HG03280 (cell line): ENCODE measurements around the gene HNRNPA0.

Source experiments
- ATAC-seq: cut with Tn5 transposase; IDR thresholded peaks from one replicate; pipeline ENCODE4 v1.9.1; 2021; ENCODE audit warnings: mild to moderate bottlenecking, moderate library complexity; ENCODE audit not compliant: unreplicated experiment

The HNRNPA0 gene

GRCh38 chr5:137728048-137728447 lies 26.1 kb downstream of the HNRNPA0 start:
- no peak for ATAC-seq

GRCh38 chr5:137727623-137728022 lies 26.5 kb downstream of the HNRNPA0 start:
- ATAC-seq, result no peak

GRCh38 chr5:137724251-137724650 lies 29.9 kb downstream of the HNRNPA0 start:
- no peak for ATAC-seq

GRCh38 chr5:137718611-137719010 lies 35.6 kb downstream of the HNRNPA0 start:
- no peak for ATAC-seq

GRCh38 chr5:137716337-137716736 lies 37.8 kb downstream of the HNRNPA0 start:
- no peak for ATAC-seq

- ATAC-seq, result no peak
Observed at GRCh38 chr5:137715456-137715855, 38.7 kb downstream of the HNRNPA0 start.

- no peak for ATAC-seq
Observed at GRCh38 chr5:137714946-137715345, 39.2 kb downstream of the HNRNPA0 start.

- ATAC-seq, result no peak
Observed at GRCh38 chr5:137714494-137714893, 39.7 kb downstream of the HNRNPA0 start.

- no peak for ATAC-seq
Observed at GRCh38 chr5:137712139-137712667, 42.0 kb downstream of the HNRNPA0 start.

GRCh38 chr5:137710086-137710485 lies 44.1 kb downstream of the HNRNPA0 start:
- no peak for ATAC-seq

GRCh38 chr5:137708796-137709559 lies 45.2 kb downstream of the HNRNPA0 start:
- ATAC-seq, result no peak

- no peak for ATAC-seq
Observed at GRCh38 chr5:137708062-137708461, 46.1 kb downstream of the HNRNPA0 start.

- ATAC-seq, result no peak
Observed at GRCh38 chr5:137706841-137707240, 47.3 kb downstream of the HNRNPA0 start.

GRCh38 chr5:137705106-137705505 lies 49.1 kb downstream of the HNRNPA0 start:
- ATAC-seq, result no peak

- no peak for ATAC-seq
Observed at GRCh38 chr5:137703565-137703964, 50.6 kb downstream of the HNRNPA0 start.

GRCh38 chr5:137700282-137700680 lies 53.9 kb downstream of the HNRNPA0 start:
- ATAC-seq, result no peak

- ATAC-seq, result no peak
Observed at GRCh38 chr5:137699336-137700281, 54.6 kb downstream of the HNRNPA0 start.

GRCh38 chr5:137696481-137696880 lies 57.7 kb downstream of the HNRNPA0 start:
- no peak for ATAC-seq

- no peak for ATAC-seq
Observed at GRCh38 chr5:137695651-137696428, 58.3 kb downstream of the HNRNPA0 start.
